NCI-H2196 treated with DMSO at 0.1 percent for 48 hours (cell line): ENCODE data around the gene CARS2.
A peak's percentile ranks its signal among the peaks of the same experiment; 100 is the strongest.
"Not testable (repeated sequence)": the region's sequence is repeated elsewhere in the genome, so short reads cannot be mapped to it uniquely, and the experiment has no call there.

ENCODE experiments used
- DNase-seq: peaks from one replicate; lab custom pipeline; 2025; ENCODE audit not compliant: unreplicated experiment; lab: John Stamatoyannopoulos, UW

The CARS2 gene, protein sequence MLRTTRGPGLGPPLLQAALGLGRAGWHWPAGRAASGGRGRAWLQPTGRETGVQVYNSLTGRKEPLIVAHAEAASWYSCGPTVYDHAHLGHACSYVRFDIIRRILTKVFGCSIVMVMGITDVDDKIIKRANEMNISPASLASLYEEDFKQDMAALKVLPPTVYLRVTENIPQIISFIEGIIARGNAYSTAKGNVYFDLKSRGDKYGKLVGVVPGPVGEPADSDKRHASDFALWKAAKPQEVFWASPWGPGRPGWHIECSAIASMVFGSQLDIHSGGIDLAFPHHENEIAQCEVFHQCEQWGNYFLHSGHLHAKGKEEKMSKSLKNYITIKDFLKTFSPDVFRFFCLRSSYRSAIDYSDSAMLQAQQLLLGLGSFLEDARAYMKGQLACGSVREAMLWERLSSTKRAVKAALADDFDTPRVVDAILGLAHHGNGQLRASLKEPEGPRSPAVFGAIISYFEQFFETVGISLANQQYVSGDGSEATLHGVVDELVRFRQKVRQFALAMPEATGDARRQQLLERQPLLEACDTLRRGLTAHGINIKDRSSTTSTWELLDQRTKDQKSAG

DNA sequence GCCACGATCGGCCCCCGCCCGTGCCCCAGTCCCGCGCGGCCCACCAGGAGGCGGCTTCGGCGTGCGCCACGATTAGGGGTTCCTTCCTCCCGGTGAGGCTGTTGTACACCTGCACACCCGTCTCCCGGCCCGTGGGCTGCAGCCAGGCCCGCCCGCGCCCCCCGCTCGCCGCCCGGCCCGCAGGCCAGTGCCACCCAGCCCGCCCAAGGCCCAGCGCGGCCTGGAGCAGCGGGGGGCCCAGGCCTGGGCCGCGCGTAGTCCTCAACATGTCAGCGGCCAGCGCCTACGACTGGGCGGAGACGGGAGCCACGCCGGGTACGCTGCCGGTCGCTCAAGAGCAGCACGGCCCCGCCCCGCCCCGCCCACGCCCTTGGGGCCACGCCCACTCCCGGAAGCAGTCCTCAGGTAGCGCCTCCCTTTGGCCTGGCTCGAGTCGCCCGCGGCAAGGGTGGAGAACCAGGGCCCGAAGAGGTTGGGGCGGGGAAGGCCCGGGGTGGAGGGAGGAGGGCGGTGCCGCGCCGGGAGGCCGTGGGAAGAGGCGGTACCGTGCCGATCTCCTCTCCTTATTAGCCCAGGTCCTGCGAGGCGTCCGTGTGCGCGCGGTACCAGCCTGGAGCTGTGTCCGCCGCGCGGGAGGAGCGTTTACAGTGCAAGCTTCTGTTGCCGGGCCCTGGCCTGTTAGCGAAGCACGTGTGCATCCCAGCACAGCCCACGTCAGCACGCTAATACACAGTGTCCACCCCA lies at the start of gene CARS2:
CARS2 (minus strand) TSS at position 291 of the 744 bp plus-strand sequence; CDS start at position 268, 23 bp downstream.
- DNase-seq, result peak; percentile 83

DNA sequence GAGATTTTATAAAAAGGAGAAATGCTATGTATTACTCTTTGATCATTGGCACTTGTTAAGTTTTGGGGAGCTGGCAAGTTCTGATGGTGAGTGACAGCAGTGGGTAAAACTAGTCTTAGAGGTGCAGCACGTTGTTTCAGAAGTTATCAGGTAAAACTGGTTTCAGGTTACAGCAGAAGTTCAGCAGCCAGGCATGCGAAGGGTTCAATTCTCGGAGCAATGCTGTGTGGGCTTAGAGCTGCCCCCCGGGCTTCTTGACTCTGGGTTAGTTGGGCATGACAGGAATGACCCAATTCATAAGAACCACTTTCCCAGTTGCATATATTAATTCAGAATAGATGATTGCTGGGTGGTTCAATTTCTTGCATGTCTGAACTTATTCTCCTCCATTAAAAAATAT lies 42.4 kb upstream of the CARS2 start:
- no peak for DNase-seq

DNA sequence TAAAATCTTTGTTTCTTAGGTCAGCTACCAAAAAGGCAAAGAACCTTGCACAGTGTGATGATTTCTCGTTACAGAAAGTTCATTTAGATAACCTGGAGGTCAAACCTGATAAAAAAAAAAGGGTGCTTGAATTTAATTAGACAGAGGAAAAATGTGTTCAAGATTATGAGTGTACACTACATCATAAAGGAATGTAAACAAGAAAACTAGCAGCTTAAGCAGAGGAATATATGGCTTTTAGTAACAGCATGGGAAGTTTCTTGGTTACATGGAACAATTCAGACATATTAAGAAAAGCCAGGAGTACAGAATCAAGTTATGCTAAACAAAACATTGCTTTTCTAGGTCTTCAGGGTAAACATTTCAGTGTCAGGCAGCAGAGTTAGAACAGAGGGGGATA lies 40.5 kb upstream of the CARS2 start:
- DNase-seq, result no peak

DNA sequence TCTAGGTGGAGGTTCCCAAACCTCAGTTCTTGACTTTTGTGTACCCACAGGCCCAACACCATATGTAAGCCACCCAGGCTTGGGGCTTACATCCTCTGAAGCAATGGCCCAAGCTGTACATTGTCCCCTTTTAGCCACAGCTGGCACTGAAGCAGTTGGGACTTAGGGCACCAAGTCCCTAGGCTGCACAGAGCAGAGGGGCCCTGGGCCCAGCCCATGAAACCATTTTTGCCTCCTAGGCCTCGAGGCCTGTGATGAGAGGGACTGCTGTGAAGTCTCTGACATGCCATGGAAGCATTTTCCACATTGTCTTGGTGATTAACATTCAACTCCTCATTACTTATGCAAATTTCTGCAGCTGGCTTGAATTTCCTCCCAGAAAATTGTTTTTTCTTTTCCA lies 37.8 kb upstream of the CARS2 start:
- no peak for DNase-seq

DNA sequence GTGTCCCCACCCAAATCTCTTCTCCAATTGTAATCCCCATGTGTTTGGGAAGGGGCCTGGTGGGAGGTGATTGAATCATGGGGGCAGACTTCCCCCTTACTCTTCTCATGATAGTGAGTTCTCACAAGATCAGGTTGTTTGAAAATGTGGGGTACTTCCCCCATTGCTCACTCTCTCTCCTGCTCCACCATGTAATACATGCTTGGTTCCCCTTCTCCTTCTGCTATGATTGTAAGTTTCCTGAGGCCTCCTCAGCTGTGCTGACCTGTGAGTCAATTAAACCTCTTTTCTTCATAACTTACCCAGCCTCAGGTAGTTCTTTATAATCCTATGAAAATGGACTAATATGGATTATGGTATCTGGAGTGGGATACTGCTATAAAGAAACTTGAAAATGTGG lies 31.6 kb upstream of the CARS2 start:
- DNase-seq, result no peak

DNA sequence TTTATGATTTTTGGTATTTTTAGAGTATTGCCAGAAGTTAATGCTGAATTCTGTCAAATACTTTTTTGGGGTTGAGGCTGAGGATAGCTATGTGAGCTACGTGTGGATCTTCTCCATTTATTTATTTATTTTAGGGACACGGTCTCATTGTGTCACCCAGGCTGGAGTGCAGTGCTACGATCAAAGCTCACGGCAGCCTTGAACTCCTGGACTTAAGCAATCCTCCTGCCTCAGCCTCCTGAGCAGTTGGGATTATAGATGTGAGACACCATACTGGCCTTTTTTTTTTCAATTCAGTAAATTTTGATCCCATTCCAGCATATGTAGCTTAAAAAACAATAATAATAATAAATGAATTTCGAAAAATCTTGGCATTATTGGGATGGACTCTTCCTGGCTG lies 28.6 kb upstream of the CARS2 start:
- no peak for DNase-seq

DNA sequence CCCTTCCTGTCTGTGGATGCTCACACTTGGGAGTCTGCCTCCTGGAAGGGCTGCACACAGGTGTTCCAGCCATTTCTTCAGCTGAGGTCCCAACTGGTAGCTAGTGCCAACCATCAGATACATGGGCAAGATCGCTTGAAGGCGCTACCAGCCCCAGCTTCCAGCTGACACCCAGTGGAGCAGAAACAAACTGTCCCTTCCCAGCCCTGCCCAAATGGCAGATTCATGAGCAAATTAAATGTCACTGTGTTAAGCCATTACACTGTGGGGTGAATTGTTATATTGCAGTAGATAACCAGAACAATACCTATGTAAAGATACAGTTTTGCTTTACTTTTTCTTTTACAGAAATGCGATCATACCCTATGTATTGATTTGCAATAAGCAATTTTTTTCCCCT lies 25.2 kb upstream of the CARS2 start:
- DNase-seq, result no peak

DNA sequence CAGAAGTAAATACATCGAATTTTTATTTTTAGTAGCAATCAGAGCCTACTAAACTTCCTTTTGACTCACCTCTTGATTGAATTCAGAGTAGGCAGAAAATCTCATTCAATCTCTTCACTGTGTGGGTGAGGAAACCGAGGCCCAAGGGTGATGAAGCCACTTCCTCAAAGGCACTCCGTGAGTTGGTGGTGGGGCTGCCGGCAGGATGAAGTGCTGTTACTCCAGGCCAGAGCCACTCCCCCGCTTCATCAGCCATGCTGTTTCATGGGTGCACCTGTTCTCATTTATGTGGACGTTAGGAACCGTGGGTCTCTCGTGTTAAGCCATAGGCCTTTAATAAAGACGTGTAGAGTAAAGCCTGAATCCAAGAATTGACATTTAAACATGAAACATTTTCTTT lies 20.8 kb upstream of the CARS2 start:
- no peak for DNase-seq

DNA sequence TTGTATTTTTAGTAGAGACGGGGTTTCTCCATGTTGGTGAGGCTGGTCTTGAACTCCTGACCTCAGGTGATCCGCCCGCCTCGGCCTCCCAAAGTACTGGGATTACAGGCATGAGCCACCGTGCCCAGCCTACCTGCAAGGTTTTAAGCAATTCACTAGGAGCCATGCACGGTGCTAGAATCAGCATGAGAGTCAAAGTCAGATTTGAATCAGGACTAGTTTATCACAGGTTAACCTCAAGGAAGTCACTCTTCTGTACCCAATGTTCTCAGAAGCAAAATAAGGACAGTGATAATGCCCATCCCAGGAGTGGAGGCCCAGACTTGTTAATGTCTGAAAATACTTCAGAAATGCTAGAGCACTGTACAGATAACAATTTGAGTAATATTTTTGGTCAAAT lies 20.2 kb upstream of the CARS2 start:
- DNase-seq, result not testable (repeated sequence)

DNA sequence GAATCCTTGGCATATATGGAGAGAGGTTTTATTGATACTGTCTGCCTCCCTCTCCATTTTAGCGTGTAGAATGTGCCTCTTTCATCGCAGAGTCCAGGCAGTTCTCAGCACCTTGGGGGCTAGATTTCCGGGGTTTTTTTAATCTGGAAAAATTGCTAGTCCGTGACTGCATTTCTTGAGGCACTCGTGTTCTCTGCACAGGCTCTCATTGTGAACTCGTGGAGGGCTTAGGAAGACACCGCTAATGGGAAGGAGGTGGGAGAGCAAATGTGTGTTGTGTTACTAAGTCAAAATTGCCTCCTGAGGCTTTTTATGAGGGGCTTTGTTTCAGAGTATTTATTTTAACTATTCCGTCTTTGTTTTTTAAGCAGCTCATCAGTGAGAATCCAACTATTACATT lies 17.7 kb upstream of the CARS2 start:
- DNase-seq, result no peak

DNA sequence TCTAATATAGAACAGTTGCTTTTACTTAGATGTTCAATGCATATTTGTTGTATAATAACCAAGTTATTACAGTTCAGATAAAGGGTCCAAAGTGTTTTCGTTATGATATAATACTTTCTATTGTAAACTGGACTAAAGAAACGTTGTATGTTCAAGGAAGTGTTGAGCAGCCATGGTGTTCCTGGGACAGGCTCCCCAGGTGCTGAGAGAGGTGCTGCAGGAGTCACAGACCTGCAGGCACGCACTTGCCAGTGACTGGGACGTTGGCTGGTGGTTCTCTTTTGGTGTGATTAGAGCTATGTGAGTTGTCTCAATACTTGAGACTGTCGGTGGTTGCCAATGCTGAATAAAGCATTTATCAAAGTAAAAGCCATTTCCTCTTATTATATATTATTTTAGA lies 17.1 kb upstream of the CARS2 start:
- no peak for DNase-seq

DNA sequence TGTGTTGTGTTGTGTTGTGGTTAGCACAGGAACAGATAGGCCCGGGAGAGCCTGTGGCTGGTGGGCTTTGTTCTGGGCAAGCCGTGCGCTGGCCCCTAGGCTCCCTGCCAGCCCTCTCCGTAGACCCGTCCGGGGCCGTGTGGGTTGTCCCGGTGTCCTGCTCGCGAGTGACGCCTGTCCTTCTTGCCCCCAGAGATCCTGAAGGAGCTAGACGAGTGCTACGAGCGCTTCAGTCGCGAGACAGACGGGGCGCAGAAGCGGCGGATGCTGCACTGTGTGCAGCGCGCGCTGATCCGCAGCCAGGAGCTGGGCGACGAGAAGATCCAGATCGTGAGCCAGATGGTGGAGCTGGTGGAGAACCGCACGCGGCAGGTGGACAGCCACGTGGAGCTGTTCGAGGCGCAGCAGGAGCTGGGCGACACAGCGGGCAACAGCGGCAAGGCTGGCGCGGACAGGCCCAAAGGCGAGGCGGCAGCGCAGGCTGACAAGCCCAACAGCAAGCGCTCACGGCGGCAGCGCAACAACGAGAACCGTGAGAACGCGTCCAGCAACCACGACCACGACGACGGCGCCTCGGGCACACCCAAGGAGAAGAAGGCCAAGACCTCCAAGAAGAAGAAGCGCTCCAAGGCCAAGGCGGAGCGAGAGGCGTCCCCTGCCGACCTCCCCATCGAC lies 13.3 kb upstream of the CARS2 start:
- no peak for DNase-seq

DNA sequence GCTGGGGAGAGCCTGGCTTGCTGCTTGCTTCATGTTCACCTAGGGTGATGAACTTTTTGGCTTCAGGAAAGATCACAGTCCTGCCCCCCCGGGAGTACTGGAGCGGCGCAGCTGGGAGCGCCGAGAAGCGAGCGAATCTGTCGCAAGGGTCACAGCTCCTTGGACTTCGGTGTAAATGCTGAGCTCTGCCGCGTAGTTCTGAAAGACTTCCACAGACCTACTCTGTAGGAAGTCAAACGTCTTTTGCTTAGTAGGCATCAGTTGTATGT lies 10.3 kb upstream of the CARS2 start:
- no peak for DNase-seq

DNA sequence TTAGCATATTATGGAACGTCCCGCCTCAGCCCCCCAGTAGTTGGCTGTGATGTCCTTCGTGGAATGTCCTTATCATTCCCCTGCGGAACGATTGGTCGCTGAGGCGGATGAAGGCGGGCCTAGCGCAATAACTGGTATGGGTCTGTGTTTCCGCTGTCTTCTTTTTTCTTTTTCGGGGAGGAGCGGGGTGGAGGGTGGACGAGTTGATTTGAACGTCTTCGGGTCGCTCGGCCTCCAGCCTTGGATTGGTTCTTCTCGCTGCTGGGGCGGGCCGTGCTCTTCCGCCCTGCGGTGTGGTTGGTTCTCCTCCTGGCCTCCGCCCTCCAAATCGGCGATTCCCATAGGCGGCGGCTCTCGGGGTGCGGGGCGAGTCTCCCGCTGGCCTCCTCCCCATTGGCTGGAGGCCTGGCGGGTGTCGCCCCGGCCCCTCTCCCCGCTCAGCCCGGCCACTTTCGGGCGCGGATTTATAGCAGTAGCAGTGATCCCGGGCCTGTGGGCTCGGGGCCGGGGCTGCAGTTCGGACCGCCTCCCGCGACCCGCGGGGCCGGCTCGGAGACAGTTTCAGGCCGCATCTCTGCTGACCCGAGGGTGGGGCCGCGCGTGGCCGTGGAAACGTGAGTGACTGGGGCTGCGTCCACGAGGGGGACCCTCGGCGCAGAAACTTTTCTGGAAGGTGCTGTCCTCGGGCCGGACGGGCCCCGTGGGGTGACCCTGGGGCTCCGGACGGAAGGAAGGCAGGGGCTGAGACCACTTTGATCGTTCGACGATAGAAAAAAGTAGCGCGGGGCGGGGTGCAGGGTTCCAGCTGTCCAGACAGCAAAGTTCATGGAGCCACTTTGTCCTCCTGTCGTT lies 9.7 kb upstream of the CARS2 start:
- DNase-seq, result peak; percentile 89

DNA sequence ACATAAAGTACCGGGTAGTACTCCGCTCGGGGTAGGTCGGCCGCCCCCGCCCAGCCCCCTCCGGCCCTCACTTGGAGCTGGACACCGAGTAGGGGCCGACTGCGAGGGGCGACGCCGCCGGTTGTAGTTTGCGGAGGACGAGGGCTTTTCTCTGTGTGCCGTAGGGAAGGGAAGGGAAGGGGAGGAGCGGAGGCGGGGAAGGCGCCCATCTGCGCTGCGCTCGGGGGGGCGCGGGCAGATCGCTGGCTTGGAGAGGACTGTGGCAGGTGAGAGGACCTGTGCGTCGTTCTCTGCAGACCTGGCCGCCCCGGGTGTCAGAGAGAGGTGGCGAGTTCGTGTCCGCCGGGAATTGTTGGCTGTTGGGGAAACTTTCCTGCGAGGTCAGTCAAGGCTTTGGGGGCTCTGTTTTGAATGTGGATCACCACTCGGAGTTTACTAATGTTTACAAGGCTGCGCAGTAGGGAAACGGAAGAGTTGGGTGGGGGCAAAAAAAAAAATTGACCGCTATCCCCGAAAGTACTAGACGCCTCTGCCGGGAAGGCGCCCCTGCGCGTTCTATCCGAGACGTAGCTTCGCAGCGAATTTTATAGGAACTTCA lies 9.0 kb upstream of the CARS2 start:
- peak; percentile 31 for DNase-seq

DNA sequence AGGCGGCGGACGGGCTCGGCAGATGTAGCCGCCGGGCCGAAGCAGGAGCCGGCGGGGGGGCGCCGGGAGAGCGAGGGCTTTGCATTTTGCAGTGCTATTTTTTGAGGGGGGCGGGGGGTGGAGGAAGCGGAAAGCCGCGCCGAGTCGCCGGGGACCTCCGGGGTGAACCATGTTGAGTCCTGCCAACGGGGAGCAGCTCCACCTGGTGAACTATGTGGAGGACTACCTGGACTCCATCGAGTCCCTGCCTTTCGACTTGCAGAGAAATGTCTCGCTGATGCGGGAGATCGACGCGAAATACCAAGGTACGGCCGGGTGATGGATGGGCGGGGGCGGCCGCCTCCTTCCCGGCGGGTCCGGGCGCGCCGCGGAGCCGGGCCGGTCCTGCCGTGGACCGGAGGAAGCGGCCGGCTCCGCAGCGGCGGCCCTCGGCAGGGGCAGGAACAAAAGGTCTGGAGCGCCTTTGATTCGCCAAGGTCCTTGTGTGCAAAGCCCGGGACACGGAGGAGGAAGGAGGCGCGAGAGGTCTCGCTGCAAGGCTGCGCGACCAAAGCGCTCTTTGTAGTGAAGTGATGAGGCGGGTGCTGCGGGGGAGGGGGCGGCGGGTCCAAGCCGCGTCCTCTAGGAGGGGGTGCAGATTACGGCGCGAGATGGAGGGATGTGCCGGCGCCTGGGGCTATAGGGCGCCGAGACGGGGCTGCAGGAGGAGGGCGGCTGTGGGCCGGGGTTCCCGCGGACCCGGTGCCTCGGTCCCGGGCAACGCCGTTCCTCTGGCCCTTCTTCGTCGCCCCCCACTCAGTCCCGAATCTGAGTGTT lies 8.3 kb upstream of the CARS2 start:
- DNase-seq, result no peak

DNA sequence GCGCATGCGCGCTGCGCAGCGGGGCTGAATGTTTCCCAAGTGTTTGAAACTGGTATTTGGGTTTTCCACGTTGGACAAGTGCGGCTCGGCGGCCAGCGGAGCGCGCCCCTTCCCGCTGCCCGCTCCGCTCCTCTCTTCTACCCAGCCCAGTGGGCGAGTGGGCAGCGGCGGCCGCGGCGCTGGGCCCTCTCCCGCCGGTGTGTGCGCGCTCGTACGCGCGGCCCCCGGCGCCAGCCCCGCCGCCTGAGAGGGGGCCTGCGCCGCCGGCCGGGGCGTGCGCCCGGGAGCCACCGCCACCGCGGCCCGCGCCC lies 7.7 kb upstream of the CARS2 start, which contains the start of gene ING1:
ING1 (plus strand) TSS at position 59 of the 311 bp plus-strand sequence. CDS start 450 bp downstream, outside the sequence.
- no peak for DNase-seq

DNA sequence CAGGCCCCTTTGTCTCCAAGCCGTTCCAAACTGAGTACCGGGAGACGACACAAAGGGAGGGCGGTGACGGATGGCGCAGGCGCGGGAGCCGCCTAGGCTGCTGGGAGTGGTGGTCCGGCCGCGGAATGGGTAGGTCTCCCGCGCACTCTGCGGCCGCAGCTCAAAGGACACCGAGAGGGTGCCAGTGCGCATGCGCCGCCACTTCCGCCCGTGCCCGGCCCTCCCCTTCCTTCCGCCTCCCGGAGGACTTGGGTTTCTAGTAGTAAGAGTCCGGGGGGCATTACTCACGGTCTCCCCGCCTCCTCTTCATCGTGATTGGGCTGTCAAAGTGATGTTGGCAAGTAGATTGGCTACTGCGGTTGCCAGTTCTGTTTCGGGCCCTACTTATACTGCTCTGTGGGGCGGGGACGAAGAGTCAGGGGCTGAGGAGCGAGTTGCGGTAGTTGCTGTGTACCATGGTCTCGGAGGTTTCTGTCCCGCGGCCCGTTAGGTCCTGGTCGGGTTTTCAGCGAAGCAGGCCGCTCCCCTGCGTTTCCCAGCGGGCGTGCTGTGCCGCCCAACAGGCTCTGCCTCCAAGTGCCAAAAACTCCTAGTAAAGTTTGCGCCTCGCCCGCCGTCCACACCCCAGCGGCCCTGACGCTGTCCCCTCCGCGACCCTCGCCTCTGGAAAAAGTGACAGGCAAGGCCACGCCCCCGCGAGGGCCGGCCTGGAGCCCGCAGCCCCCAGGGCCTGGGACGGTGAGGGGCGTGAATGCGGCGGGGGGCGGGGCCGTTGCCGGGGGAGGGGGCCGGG lies 7.1 kb upstream of the CARS2 start:
- peak; percentile 88 for DNase-seq
